Uterus (tissue), 2 donors: ENCODE data around the gene KIRREL3.

ENCODE experiments used
- CTCF ChIP-seq, 4 experiments: fragments of 200-600 bp in 2 of 4; fragments of 450-650 bp in 2 of 4; sonication (generic) in 2 of 4; IDR thresholded peaks; one replicate each; pipeline ENCODE4 v1.5.1; 2016 to 2019; ENCODE audit warnings: antibody characterized with exemption in 4 of 4, mild to moderate bottlenecking in 2 of 4, moderate library complexity in 1 of 4
- POLR2A ChIP-seq, 2 donors: fragments of 450-650 bp; IDR thresholded peaks; one replicate each; pipeline ENCODE4 v1.6.1; 2016; ENCODE audit warnings: antibody characterized with exemption in 2 of 2, mild to moderate bottlenecking in 1 of 2, moderate library complexity in 1 of 2

- TF ChIP-seq CTCF (IDR thresholded peaks at IDR 0.05), result no peak
- TF ChIP-seq POLR2A (IDR thresholded peaks at IDR 0.05), result no peak
These were observed 414.6 kb downstream of the KIRREL3 start for GRCh38 chr11:126585774-126586491.
